Spleen (tissue), 11 donors: Measurements from ENCODE around the gene ANGPTL2. TPM values are rescaled to one million over a fixed set of nuclear protein-coding genes. Genes with fewer than 3 reads are reported as not detected.
A peak's percentile ranks its signal among the peaks of the same experiment; 100 is the strongest.

Experiments
- DNase-seq: peaks from one replicate; pipeline ENCODE4 v3.0.0-alpha.2; 2020
- H3K27ac ChIP-seq, 8 donors: fragments of 200-600 bp; sonication (generic) in 7 of 8; 1 replicate in 4 of 8; 2 replicates in 4 of 8; pipeline versions ENCODE4 v1.5.0 to v1.8.0; 2016 to 2021; ENCODE audit warnings: inconsistent platforms in 4 of 8, mild to moderate bottlenecking in 4 of 8, moderate library complexity in 1 of 8
- H3K27me3 ChIP-seq, 7 donors: fragments of 200-600 bp; sonication (generic) in 6 of 7; replicated peaks in 1 of 7; 1 replicate in 4 of 7; 2 replicates in 3 of 7; pipeline versions ENCODE4 v1.5.0 to v1.8.0; 2016 to 2021; ENCODE audit warnings: inconsistent platforms in 3 of 7, mild to moderate bottlenecking in 1 of 7
- H3K36me3 ChIP-seq, 6 donors: fragments of 200-600 bp; sonication (generic) in 5 of 6; 1 replicate in 4 of 6; 2 replicates in 2 of 6; pipeline versions ENCODE4 v1.5.0 to v1.8.0; 2016 to 2021; ENCODE audit warnings: inconsistent platforms in 2 of 6
- H3K4me1 ChIP-seq, 6 donors: fragments of 200-600 bp; sonication (generic) in 5 of 6; 1 replicate in 3 of 6; 2 replicates in 3 of 6; pipeline versions ENCODE4 v1.5.0 to v1.8.0; 2016 to 2021; ENCODE audit warnings: inconsistent platforms in 3 of 6
- H3K4me3 ChIP-seq, 8 donors: fragments of 200-600 bp; sonication (generic) in 7 of 8; 1 replicate in 4 of 8; 2 replicates in 4 of 8; pipeline versions ENCODE4 v1.5.0 to v1.8.0; 2016 to 2021; ENCODE audit warnings: inconsistent platforms in 4 of 8, mild to moderate bottlenecking in 4 of 8, moderate library complexity in 2 of 8
- H3K9me3 ChIP-seq, 8 donors: fragments of 200-600 bp; sonication (generic) in 7 of 8; 1 replicate in 4 of 8; 2 replicates in 4 of 8; pipeline versions ENCODE4 v1.5.0 to v1.8.0; 2016 to 2021; ENCODE audit warnings: inconsistent platforms in 4 of 8
- CTCF ChIP-seq, 11 experiments: fragments of 200-600 bp in 7 of 11; fragments of 450-650 bp in 4 of 11; sonication (generic) in 4 of 11; IDR thresholded peaks in 8 of 11; conservative IDR thresholded peaks in 3 of 11; 1 replicate in 7 of 11; 2 replicates in 4 of 11; pipeline versions ENCODE4 v1.4.0 to v1.8.0; 2016 to 2021; ENCODE audit warnings: antibody characterized with exemption in 11 of 11, inconsistent platforms in 4 of 11, mild to moderate bottlenecking in 1 of 11
- POLR2A ChIP-seq, 3 donors: fragments of 450-650 bp; IDR thresholded peaks; one replicate each; pipeline ENCODE4 v1.5.1; 2017; ENCODE audit warnings: antibody characterized with exemption in 3 of 3, mild to moderate bottlenecking in 1 of 3
- POLR2AphosphoS5 ChIP-seq, 3 donors: sonication (generic); formaldehyde crosslinking; IDR thresholded peaks; one replicate each; pipeline ENCODE4 v1.5.1; 2017; ENCODE audit warnings: antibody characterized with exemption in 3 of 3
- WGBS, 5 donors: extraction: QIAGEN DNeasy Blood & Tissue Kit in 3 of 5; methylation state at CpG; one replicate each; pipeline versions ENCODE4 v1.1.5 to v1.1.7; 2013 to 2018; 5-methylcytosine and 5-hydroxymethylcytosine counted together
- intact Hi-C: fragments of 100-400 bp; cut with DNase I; formaldehyde crosslinking; loops from one replicate; pipeline ENCODE4 v1.15.0; 2023; ENCODE audit warnings: low total_unique reads
- polyA plus RNA-seq, 3 donors: library from polyadenylated mRNA; stranded (reverse); fragments of 200-250 nt; gene quantifications; one replicate each; pipeline ENCODE4 v1.2.1, GENCODE V29; 2013
- total RNA-seq, 7 donors: library from RNA; depleted of rRNA in 3 of 7; stranded (reverse); fragments of >200 nt in 3 of 7; fragmentation: NEBNext Ultra II Directional in 4 of 7; extraction: Animal tissue kit (Norgen Biotek cat#: 25700) in 4 of 7; gene quantifications; one replicate each; pipeline versions ENCODE4 v1.1.0 to v1.2.1, GENCODE V29; 2016 to 2021
- donor health status: healthy with polysubstance abuse.
- donor health status: DM: no; HTN: no; CAD: no; lungs with moderate emphysema.
- donor health status: DM: no; HTN: no; CAD: no.
- donor health status: Bipolar disorder and iron deficiency.
- donor health status: healthy.
- donor health status: DM: no; HTN: no; CAD: no.
- donor health status: DM: yes; HTN: yes; CAD: no.

The ANGPTL2 gene
- total and polyA plus RNA-seq, 10 donors = 6.6 to 103 (median 48.1) TPM

- Histone ChIP-seq H3K27me3 (no peaks in the 10 kb centered on the region), H3K9me3 (no peaks in the 10 kb centered on the region), H3K4me1 (peaks cover 0 to 45% (median 15%) of the 10 kb centered on the region in 6 donors), H3K27ac (peak overlapping the region in 2 of 8 donors; percentile 21 to 76), H3K4me3 (no peak overlapping the region), H3K36me3 (peaks cover 0 to 55% (median 9%) of the 10 kb centered on the region in 6 donors)
- 78 to 90% (median 86%) methylated on average over 7 of the region's 7 CpGs for WGBS, 5 donors
- intact Hi-C loops = no loop called here
- no peak for DNase-seq
- TF ChIP-seq CTCF (IDR thresholded peaks at IDR 0.05 in 8 of 11, conservative IDR thresholded peaks at IDR 0.05 in 3 of 11) (no peak), POLR2AphosphoS5 (IDR thresholded peaks at IDR 0.05) (no peak), POLR2A (IDR thresholded peaks at IDR 0.05) (no peak)
These were observed 16.5 kb downstream of the ANGPTL2 start for GRCh38 chr9:127105805-127106465.

GRCh38 chr9:127104581-127105311 lies 17.7 kb downstream of the ANGPTL2 start:
- WGBS, 5 donors = 89 to 94% (median 90%) methylated on average over 7 of the region's 7 CpGs
- no peak for DNase-seq
- H3K27me3 ChIP-seq = no peaks in the 10 kb centered on the region
- no peaks in the 10 kb centered on the region for H3K9me3 ChIP-seq
- TF ChIP-seq POLR2AphosphoS5 (IDR thresholded peaks at IDR 0.05) (no peak), POLR2A (IDR thresholded peaks at IDR 0.05) (no peak), CTCF (IDR thresholded peaks at IDR 0.05 in 8 of 11, conservative IDR thresholded peaks at IDR 0.05 in 3 of 11) (no peak)
- peak overlapping the region in 7 of 8 donors; percentile 31 to 77 (median 66) for H3K27ac ChIP-seq
- H3K36me3 ChIP-seq = peaks cover 0 to 64% (median 9%) of the 10 kb centered on the region in 6 donors
- H3K4me1 ChIP-seq = peaks cover 0 to 41% (median 15%) of the 10 kb centered on the region in 6 donors
- intact Hi-C loops = no loop called here
- H3K4me3 ChIP-seq = no peak overlapping the region

GRCh38 chr9:127102788-127103187 lies 19.6 kb downstream of the ANGPTL2 start:
- peak overlapping the region in 4 of 8 donors; percentile 66 to 77 (median 72) for H3K27ac ChIP-seq
- 77 to 97% (median 89%) methylated on average over 2 of the region's 2 CpGs for WGBS, 5 donors
- peaks cover 0 to 33% (median 15%) of the 10 kb centered on the region in 6 donors for H3K4me1 ChIP-seq
- H3K4me3 ChIP-seq = no peak overlapping the region
- no peaks in the 10 kb centered on the region for H3K9me3 ChIP-seq
- intact Hi-C loops = no loop called here
- TF ChIP-seq POLR2AphosphoS5 (IDR thresholded peaks at IDR 0.05) = no peak
- TF ChIP-seq POLR2A (IDR thresholded peaks at IDR 0.05) = no peak
- no peak for TF ChIP-seq CTCF (IDR thresholded peaks at IDR 0.05 in 8 of 11, conservative IDR thresholded peaks at IDR 0.05 in 3 of 11)
- H3K27me3 ChIP-seq = no peaks in the 10 kb centered on the region
- H3K36me3 ChIP-seq = peaks cover 0 to 51% (median 7%) of the 10 kb centered on the region in 6 donors
- DNase-seq = no peak

- intact Hi-C loops = no loop called here
- TF ChIP-seq POLR2A (IDR thresholded peaks at IDR 0.05) (no peak), POLR2AphosphoS5 (IDR thresholded peaks at IDR 0.05) (no peak), CTCF (IDR thresholded peaks at IDR 0.05 in 8 of 11, conservative IDR thresholded peaks at IDR 0.05 in 3 of 11) (no peak)
- no peaks in the 10 kb centered on the region for H3K27me3 ChIP-seq
- DNase-seq = no peak
- no peak overlapping the region for H3K4me3 ChIP-seq
- H3K27ac ChIP-seq = peak overlapping the region in 1 of 8 donors; percentile 76
- peaks cover 0 to 33% (median 15%) of the 10 kb centered on the region in 6 donors for H3K4me1 ChIP-seq
- no peaks in the 10 kb centered on the region for H3K9me3 ChIP-seq
- H3K36me3 ChIP-seq = peaks cover 0 to 45% (median 4%) of the 10 kb centered on the region in 6 donors
These were observed 20.3 kb downstream of the ANGPTL2 start for GRCh38 chr9:127102176-127102575.
